ENCODE results near the gene CRISP2.
"Not testable (repeated sequence)": the region's sequence is repeated elsewhere in the genome, so short reads cannot be mapped to it uniquely, and the experiment has no call there.

The CRISP2 gene, protein sequence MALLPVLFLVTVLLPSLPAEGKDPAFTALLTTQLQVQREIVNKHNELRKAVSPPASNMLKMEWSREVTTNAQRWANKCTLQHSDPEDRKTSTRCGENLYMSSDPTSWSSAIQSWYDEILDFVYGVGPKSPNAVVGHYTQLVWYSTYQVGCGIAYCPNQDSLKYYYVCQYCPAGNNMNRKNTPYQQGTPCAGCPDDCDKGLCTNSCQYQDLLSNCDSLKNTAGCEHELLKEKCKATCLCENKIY

DNA sequence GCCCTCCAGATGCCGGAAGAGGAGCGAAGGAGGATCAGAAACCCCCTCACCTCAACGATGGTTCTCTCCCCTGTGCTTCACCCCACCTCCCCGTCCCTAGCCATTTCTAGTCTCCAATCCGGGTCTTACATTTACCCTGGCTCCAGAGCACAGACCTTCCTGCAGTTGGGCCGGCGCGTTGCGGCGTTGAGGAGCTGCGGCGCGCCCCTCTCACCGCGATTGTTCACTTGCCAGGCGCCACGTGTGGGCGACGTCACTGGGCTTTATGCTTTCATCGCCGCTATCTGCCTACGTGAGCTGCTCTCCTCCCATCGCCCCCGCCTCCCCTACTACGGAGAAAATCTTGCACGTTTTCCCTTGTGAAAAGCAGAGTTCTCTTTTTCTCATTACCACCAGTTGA, at the start of gene CRISP2:
Gene CRISP2, minus strand, starts transcription at position 198 of the 400 bp plus-strand sequence. CDS start 4,347 bp downstream, outside the sequence.
- no peak for DNase-seq

DNA sequence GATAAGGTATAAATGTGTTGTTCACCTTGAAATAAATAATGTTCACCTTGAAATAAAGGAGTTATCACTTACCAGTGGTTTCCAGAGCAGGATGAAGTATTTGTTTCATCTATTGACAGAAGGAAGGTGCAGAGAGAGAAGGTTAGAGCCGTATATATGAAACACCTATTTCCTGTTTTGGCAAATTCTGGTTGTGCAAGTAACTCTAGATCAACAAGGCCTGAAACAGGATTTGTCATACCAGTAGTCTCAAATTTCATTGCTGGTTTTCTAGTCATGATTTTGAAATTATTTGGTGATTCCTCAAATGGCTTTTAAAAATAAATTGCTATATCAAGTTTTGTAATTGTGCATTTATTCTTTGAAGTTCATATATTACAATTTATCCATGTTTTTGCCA, 30.9 kb upstream of the CRISP2 start, which contains the start of gene CRISP3:
Gene CRISP3, minus strand, starts transcription at position 130 of the 400 bp plus-strand sequence. Its CDS starts 21 bp downstream, at position 109.
- no peak for DNase-seq

DNA sequence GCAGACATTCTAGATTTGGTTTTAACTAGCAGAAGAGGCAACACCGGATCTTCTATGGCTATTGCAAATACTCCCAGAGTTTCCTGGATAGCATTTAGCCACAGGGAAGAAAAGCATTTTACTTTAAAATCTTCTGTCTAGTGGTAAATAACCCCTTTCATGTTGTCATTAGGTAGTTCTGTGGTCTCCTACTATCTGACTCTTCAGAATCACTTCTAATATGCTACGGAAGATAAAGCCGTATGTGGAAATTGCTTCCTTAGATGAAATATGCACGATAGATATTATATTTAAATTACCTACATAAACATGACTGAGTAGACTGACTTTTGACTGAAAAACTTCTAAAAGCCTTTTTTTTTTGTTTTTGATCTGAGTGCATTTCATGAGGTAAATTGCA, 30.1 kb upstream of the CRISP2 start:
- no peak for DNase-seq

DNA sequence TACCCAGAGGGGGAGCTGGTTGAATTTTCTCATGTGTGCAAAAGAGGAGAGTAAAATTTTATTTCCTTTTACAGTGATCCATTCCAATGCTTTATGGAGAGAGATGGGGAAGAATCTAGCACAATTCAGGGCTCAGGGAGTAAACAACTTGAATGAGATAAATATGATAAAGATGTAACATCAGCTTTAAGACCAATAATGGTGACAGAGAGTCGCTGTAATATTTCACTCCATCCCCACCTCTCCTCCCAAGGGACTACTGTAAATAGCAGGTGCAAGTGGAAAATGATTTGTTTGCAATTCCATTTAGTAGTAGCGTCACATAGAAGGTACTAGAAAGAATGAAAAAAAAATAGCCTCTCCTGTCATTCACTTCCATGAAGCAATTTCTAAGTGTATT, 26.1 kb upstream of the CRISP2 start:
- no peak for DNase-seq

DNA sequence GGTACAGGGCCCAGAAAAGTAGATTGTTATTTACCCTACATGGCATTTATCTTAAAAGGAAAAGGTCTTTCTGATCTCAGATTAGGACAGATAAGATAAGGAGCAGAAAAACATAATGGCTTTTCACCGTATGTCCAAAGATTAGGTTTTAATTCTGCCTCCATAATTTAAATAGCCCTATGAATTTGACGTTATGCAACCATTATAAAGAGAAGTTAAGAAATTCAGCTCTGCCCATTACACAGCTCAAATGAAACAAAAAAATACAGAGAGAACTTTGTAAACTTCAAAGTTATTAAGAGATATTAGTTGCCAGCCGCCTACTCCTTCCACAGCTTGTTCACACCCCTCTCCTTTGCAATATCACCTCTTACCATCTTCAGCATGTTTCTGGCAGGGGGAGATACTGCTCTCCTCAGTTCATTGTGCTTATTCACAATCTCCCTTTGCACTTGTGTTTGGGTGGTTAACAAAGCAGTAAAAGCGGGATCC, 22.7 kb upstream of the CRISP2 start:
- no peak for DNase-seq

DNA sequence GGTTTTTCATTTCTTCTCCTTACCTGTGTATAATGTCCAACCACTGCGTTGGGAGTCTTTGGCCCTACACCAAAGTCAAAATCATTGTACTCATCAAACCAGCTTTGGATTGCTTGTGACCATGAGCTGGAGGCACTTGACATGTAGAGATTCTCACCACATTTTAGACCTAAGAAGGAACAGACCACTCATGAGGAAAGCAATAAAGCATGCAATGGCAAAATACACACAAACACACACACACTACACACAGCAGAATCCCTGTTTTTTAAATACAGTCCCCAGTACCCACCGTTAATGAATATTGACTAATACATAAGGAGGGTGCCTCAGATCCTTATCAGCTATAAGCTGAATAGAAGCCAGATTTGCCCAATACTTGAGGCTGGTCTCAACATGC, 20.3 kb upstream of the CRISP2 start:
- no peak for DNase-seq

DNA sequence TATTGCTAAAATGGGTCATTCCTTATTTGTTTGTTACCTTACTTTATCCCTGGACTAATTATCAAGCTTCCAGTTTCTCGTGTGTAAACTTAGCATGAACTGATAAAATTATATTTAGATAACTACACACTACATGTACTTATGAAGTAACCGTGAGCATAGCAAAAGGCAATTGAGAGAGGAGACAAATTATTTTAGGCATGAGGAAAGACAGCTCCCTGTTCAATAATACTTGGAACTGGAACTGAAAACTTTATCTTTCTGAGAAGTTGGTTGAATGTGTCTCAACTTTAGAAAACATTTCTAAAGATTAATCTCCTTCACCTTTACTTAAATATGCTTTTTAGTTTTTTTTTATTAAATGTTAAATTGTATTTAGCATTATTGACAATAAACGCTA, 19.4 kb upstream of the CRISP2 start:
- no peak for DNase-seq

DNA sequence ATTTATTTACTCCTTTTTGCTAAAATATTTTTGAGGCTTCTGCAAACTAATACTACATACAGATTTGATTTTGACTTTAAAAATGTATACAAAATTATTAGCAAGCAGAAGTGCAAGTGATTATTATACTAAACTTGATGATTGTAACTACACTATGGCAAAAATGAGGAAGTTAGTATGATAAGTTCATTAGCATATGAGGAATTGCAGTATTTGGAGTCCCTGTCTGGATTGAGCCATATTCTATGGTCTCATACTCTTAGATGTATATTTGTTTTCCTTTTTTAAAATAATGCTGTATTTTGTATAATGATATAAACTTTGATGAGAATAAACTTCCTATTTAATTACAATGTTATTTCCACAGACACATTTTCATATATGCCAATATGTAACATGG, 16.9 kb upstream of the CRISP2 start:
- DNase-seq: no peak

DNA sequence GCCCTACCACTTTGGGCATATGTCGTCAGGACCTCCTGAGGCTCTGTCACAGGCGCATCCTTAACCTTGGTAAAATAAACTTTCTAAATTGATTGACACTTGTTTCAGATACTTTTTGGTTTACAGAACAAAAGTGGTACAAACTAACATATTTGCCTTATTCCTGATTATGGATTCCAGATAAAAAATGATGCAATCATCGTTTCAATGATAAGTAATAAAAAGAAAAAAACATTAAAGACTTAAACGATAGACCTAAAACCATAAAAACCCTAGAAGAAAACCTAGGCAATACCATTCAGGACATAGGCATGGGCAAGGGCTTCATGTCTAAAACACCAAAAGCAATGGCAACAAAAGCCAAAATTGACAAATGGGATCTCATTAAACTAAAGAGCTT, 10.6 kb upstream of the CRISP2 start:
- not testable (repeated sequence) for DNase-seq

DNA sequence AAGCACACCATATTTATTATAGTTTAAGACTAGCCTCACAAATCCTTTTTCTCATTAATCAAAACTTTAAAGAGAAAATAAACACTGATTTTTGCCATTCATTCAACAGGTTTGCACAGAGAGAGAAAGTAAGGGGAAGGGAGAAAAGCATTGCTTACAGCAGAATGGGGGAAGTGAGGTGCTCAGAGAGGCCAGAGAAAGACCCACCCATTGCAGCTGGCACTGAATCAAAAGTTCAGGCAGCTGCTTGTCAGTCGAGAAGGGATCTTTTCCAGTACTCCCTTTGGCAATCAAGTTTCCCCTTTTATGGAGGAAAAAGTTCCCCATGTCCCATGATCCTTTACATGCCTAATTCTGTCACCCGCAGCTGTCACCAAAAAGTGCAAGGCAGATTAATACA, 8.0 kb upstream of the CRISP2 start:
- DNase-seq: no peak

DNA sequence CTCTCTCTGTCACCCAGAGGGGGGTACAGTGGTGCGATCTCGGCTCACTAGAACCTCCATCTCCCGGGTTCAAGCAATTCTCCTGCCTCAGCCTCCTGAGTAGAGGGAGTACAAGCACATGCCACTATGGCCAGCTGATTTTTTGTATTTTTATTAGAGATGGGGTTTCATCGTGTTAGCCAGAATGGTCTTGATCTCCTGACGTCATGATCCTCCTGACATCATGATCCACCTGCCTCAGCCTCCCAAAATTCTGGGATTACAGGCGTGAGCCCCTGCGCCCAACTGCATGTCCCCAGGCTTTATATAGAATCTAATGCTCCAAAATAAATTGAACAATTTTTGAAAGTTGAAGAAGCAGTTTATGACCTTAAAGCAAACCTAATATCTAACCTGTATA, 7.0 kb upstream of the CRISP2 start:
- no peak for DNase-seq

DNA sequence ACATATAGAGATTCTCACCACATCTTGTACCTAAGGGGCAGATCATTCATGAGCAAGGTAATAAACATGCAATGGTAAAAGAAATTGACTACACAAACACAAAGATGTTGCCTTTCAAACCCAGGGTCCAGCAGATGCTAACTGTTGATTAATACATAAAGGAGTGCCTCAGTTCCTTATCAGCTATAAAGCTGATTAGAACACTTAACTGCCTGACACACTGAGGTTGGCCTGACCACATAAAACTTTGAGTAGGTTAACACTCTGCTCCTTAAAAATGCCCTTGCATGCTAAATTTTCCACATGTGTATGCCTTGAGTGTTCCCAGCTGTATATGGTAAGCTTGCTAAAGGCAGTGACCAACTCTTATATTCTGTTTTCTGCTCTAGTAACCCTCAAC, 14.9 kb downstream of the CRISP2 start:
- DNase-seq: no peak

DNA sequence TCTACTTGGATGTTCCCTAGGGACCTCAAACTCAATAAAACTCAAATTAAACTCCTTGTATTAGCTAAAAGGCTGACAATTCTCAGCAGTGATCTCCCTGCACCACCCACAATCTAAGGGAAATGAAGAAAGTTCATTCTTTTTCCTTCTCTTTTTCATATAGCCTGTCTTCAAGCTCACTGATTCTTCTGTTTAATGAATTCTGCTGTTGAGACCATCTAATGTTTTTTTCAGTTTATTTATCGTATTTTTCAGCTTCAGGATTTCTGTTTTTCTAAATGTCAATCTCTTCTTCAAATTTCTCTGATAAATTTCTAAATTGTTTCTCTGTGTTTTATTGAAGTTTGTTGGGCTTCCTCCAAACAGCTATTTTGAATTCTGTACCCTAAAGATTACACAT, 19.8 kb downstream of the CRISP2 start:
- DNase-seq: no peak

DNA sequence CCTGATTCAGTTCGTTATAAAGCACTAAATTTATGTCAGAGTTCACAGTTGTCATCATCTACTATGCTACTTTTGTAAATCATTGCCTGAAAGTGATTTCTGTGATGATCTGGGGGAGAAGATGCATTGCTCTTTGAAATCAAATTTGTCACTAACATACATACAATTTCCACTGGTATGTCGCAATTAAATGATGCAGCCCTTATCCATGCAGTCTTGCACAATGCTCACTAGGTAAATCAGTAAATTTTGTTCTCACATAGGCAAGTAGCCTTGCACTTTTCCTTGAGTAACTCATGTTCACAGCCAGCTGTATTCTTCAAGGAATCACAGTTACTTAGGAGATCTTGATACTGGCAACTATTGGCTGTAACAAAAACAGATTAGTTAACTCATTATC, 20.8 kb downstream of the CRISP2 start:
- DNase-seq: no peak

DNA sequence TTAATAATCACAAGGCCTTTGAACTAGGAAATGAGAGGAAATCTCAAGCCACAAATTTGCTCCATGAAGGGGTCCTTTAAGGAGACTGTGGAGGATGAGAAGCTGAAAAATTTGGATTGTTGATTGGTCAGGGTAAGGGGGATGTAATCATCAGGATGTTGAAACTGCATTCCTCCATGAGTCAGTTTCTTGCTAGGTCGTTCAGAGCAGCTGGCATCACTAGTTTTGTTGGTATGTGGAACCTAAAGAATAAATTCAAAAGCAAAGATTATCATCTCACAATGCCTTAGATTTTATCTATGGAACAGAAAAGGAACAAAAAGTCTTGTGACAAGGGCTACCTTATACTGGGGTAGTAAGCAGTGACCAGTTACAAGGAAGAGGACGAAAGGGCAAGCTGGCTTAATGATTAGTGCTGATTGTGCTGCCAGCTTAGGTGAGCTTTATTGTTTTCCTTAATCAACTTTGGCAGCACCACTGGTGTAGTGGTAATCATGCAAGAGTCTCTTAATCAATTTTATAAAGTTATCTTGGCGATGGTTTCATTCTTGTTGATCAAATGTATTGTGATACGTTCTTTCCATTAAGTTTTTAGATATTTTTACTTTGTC, 36.6 kb downstream of the CRISP2 start:
- DNase-seq: no peak

DNA sequence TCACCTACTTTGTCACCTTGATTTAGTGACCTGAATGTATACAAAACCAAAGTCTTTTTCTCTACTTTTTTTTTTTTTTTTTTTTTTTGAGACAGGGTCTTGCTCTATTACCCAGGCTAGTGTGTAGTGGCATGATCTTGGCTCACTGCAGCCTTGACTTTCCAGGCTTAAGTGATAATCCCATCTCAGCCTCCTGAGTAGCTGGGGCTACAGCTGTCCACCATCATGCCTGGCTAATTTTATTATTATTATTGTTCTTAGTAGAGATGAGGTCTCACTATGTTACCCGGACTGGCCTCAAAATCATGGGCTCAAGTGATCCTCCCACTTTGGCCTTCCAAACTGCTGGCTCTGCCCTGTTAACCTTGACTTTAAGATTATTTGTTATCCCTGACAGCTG, 37.5 kb downstream of the CRISP2 start:
- DNase-seq: no peak

DNA sequence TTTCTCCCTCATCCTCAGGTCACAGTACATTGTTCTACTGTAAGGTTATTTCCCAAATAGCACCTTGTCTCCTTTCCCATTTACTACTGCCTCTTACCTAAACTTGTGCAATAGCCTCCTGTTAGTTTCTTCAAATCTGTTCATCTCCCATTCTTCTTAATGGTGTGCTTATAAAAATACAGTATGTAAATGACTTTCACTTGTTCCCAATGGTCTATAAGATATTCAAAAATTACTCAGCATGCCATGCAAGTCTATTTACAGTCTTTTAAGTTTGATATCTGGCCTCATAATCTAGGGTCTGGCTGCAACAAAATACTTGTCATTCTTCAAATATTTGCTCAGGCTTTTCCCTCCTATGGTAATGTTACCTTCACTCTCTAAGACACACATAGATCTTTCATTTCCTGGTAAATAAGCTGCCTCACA, 45.2 kb downstream of the CRISP2 start:
- no peak for DNase-seq

DNA sequence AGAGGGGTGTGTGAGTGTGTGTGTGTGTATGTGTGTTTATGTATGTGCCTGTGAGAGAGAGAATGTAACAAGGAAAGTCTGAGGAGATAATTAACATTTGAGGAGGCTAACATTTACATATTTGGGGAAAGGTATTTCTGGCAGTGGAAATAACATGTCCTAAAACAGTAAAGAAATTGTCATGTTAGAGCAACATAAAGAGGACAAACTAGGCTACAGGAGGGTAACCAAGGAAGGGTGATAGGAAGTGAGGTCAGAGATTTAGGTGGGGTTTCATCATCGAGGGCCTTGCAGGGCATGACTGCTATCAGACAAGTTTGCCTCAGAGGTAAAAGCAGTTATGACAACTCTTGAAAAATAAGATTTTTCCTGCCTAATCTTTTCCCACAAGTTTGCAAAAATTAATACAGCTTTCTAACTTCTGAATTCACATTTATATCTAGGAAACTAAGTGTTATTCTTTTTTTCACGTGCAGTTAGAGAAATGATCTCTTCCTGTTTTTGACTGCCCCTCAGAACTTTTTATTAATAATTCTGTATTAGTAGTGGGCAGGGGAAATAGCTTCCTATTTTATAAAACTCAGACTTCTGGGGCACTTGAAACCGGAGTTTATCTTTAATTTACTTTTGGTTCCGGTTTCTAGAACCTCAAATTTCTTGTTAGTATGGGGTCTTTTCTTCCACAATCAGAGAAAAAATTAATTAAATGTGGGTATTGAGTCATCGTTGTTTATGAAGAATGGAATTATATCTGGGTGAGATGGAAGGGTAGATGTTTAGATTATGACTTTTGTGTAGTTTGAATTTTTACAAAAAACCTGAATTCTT, 46.2 kb downstream of the CRISP2 start:
- no peak for DNase-seq

DNA sequence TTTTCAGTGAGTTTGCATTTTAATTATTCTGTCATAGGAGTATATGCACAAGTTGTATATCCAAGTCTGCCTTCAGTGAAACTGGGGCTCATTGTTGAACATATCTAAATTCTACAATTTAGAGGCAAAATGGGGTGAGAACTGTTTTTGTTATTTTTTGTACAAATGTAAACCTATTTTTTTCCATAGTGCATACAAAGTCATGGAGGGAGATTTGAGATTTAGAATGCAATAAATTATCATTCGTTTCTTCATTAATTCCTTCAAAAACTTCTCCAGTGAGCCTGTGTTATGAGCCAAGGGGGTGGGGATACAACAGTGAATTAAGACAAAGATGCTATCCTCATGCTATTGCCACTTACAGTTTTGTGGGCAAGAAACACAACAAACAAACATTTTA, 46.9 kb downstream of the CRISP2 start:
- DNase-seq: no peak

DNA sequence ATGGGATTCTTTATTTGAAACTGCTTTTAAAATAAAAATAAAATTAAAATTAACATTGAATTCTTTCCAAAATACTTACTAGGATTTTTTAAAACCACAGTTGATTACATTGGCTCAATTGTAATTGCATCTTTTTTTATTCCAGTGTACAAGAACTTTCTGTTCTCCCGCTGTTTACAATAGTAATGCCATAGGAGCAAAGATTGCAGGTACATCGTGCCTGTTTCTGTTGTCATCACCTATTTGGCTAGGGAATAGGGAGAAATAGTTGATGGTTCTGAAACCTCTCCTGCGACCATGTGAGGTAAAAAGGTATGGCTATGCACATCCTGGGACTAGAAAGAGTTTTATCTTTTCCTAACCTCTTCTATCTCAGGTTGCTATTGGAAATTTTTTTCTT, 48.5 kb downstream of the CRISP2 start:
- no peak for DNase-seq

DNA sequence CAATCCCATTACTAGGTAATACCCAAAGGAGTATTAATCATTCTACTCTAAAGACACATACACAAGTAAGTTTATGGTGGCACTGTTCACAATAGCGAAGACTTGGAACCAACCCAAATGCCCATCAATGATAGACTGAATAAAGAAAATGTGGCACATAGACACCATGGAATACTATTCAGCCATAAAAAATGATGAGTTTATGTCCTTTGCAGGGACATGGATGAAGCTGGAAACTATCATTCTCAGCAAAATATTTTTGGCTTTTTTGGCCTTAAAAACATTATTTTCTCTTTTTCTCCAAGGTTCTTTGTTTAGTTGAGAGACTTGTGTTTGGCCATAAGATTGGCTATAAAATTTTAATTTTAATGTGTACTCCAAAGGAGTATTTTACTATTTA, 49.3 kb downstream of the CRISP2 start:
- not testable (repeated sequence) for DNase-seq

DNA sequence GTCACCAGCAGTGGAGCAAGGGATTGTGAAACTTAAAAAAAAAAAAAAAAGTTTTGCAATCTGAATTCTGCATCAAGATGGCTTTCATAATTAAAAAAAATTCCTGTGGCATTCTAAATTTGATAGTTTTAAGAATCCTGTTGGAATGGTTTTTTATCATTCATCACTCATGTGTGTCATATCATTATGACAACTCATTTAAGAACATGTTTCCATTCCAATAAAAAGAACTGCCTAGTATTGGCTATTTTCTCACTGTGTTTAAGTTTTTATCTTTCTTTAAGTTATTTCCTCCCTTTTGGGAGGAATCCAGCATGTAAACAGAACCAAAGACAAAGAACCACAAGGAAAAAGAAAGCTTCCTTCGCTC, 50.5 kb downstream of the CRISP2 start:
- no peak for DNase-seq

DNA sequence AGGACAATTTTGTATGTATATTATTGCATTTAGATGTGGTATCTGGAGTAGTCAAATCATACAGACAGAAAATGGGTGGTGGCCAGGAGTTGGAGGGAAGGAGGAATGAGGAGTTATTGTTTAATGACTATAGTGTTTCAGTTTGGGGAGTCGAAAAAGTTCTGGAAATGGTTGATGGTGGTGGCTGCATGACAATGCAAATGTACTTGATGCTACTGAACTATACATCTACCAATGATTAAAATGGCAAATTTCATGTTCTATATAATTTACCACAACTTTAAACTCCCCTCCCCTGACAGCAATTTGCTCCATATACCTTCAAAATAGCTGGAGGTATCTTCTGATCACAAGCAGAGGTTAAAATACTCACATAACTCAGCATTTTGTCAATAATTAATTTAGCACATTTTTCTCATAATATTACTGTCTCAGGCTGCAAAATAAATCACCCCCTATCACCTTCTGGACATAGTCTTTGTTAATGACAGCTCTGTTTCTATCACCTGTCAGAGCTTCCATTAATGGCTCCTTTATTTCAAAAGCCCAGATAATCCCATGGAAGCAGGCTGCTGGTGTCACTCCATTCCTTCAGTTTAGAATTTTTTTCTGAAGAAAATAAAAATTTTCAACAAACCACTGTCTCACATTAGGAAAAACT, 51.0 kb downstream of the CRISP2 start:
- no peak for DNase-seq

Data from right forelimb (tissue), 1 donor.